ENCODE measurements around the gene PGPEP1.
A peak's percentile ranks its signal among the peaks of the same experiment; 100 is the strongest.

The PGPEP1 gene

DNA sequence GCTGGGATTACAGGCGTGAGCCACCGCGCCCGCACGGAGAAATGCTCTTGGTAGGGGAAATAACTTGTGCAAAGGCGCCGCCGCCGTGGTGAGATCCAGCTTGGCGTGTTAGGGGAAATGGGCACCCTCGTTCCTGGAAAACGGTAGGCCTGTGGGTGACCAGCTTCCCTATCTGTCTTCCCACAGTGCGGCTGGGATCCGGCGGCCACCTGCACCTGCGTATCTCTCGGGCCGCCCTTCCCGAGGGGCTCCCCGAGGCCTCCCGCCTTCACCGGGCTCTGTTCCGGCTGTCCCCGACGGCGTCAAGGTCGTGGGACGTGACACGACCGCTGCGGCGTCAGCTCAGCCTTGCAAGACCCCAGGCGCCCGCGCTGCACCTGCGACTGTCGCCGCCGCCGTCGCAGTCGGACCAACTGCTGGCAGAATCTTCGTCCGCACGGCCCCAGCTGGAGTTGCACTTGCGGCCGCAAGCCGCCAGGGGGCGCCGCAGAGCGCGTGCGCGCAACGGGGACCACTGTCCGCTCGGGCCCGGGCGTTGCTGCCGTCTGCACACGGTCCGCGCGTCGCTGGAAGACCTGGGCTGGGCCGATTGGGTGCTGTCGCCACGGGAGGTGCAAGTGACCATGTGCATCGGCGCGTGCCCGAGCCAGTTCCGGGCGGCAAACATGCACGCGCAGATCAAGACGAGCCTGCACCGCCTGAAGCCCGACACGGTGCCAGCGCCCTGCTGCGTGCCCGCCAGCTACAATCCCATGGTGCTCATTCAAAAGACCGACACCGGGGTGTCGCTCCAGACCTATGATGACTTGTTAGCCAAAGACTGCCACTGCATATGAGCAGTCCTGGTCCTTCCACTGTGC is 47.9 kb downstream of the PGPEP1 start:
- Histone ChIP-seq H3K4me1 (ENCODE audit: insufficient read depth, low read length, severe bottlenecking) (peaks cover 18% of the 10 kb centered on the region), H3K9ac (ENCODE audit: low read length) (no peak overlapping the region; the same call in 1 of the 2 replicates), H2AFZ (ENCODE audit: low read length) (no peak overlapping the region), H3K4me3 (ENCODE audit: low read depth, low read length, poor library complexity, severe bottlenecking) (peak overlapping the region; percentile 31), H3F3A (ENCODE audit: insufficient read depth, low read length) (no peaks in the 10 kb centered on the region), H3K27me3 (ENCODE audit: insufficient read depth, low read length) (peaks cover 17% of the 10 kb centered on the region; the same call in 1 of the 2 replicates), H3K9me3 (ENCODE audit: low read length) (no peaks in the 10 kb centered on the region), H3K27ac (ENCODE audit: low read depth, low read length, poor library complexity, severe bottlenecking) (no peak overlapping the region), H3K9me2 (ENCODE audit: low read depth, low read length) (no peaks in the 10 kb centered on the region), H3K36me3 (ENCODE audit: insufficient read depth, low read length) (no peaks in the 10 kb centered on the region), H4K20me1 (ENCODE audit: insufficient read depth, low read length) (no peaks in the 10 kb centered on the region), H3K4me2 (ENCODE audit: low read length) (peak overlapping the region; percentile 55), H3K79me2 (ENCODE audit: insufficient read depth, low read length) (no peaks in the 10 kb centered on the region)
- TF ChIP-seq CTCF (IDR thresholded peaks at IDR 0.05; ENCODE audit: low read length): peak; percentile 94
- TF ChIP-seq EZH2 (IDR thresholded peaks at IDR 0.05; ENCODE audit: borderline replicate concordance, low read length): no peak

DNA sequence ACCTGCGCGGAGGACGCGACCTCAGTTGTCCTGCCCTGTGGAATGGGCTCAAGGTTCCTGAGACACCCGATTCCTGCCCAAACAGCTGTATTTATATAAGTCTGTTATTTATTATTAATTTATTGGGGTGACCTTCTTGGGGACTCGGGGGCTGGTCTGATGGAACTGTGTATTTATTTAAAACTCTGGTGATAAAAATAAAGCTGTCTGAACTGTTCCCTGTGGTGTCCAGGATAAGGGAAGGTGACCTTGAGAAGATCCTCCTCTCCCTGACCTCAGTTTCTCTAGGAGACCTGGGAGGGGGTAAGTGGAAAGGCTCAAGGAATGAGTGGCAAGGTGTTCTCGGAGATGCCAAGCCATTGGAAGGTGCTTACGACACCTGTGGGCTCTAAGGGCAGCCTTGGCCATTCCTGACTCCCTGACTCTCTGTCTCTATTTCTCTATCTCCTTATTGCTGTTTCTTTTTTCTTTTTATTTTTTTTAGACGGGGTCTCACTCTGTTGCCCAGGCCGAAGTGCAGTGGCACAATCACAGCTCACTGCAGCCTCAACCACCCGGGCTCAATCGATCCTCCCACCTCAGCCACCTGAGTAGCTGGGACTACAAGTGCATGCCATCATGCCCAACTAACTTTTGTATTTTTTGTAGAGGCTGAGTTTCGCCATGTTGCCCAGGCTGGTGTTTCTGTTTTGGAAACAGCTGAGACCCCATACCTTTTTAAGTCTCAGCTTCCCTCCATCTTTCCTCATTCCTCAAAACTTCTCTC is 48.7 kb downstream of the PGPEP1 start:
- Histone ChIP-seq H3K9me2 (ENCODE audit: low read depth, low read length) (no peaks in the 10 kb centered on the region), H3K4me1 (ENCODE audit: insufficient read depth, low read length, severe bottlenecking) (peaks cover 25% of the 10 kb centered on the region), H3K79me2 (ENCODE audit: insufficient read depth, low read length) (no peaks in the 10 kb centered on the region), H4K20me1 (ENCODE audit: insufficient read depth, low read length) (no peaks in the 10 kb centered on the region), H3K27me3 (ENCODE audit: insufficient read depth, low read length) (peaks cover 17% of the 10 kb centered on the region; the same call in 1 of the 2 replicates), H3K4me3 (ENCODE audit: low read depth, low read length, poor library complexity, severe bottlenecking) (peak overlapping the region; percentile 31), H3K9me3 (ENCODE audit: low read length) (no peaks in the 10 kb centered on the region), H3K27ac (ENCODE audit: low read depth, low read length, poor library complexity, severe bottlenecking) (no peak overlapping the region), H3K4me2 (ENCODE audit: low read length) (peak overlapping the region; percentile 55), H2AFZ (ENCODE audit: low read length) (no peak overlapping the region), H3F3A (ENCODE audit: insufficient read depth, low read length) (no peaks in the 10 kb centered on the region), H3K36me3 (ENCODE audit: insufficient read depth, low read length) (no peaks in the 10 kb centered on the region), H3K9ac (ENCODE audit: low read length) (no peak overlapping the region; the same call in 1 of the 2 replicates)
- TF ChIP-seq EZH2 (IDR thresholded peaks at IDR 0.05; ENCODE audit: borderline replicate concordance, low read length) (no peak), CTCF (IDR thresholded peaks at IDR 0.05; ENCODE audit: low read length) (no peak)

- TF ChIP-seq EZH2 (IDR thresholded peaks at IDR 0.05; ENCODE audit: borderline replicate concordance, low read length) (no peak), CTCF (IDR thresholded peaks at IDR 0.05; ENCODE audit: low read length) (no peak)
- no peaks in the 10 kb centered on the region for H3K9me2 ChIP-seq (ENCODE audit: low read depth, low read length)
- no peak overlapping the region for H3K27ac ChIP-seq (ENCODE audit: low read depth, low read length, poor library complexity, severe bottlenecking)
- H3K4me1 ChIP-seq (ENCODE audit: insufficient read depth, low read length, severe bottlenecking): peaks cover 26% of the 10 kb centered on the region
- H4K20me1 ChIP-seq (ENCODE audit: insufficient read depth, low read length): no peaks in the 10 kb centered on the region
- no peaks in the 10 kb centered on the region for H3F3A ChIP-seq (ENCODE audit: insufficient read depth, low read length)
- no peaks in the 10 kb centered on the region for H3K9me3 ChIP-seq (ENCODE audit: low read length)
- no peaks in the 10 kb centered on the region for H3K79me2 ChIP-seq (ENCODE audit: insufficient read depth, low read length)
- no peak overlapping the region for H3K9ac ChIP-seq (ENCODE audit: low read length)
- no peak overlapping the region for H2AFZ ChIP-seq (ENCODE audit: low read length)
- no peaks in the 10 kb centered on the region for H3K36me3 ChIP-seq (ENCODE audit: insufficient read depth, low read length)
- no peak overlapping the region for H3K4me3 ChIP-seq (ENCODE audit: low read depth, low read length, poor library complexity, severe bottlenecking)
- H3K27me3 ChIP-seq (ENCODE audit: insufficient read depth, low read length): peaks cover 17% of the 10 kb centered on the region; the same call in 1 of the 2 replicates
- H3K4me2 ChIP-seq (ENCODE audit: low read length): no peak overlapping the region
Measured at GRCh38 chr19:18389726-18390064, 49.3 kb downstream of the PGPEP1 start.

All from OCI-LY1 (cell line).